ENCODE measurements around the gene PLA2G3. TPM values are rescaled to one million over a fixed set of nuclear protein-coding genes. Genes with fewer than 3 reads are reported as not detected.

Gene PLA2G3
- total RNA-seq, 3 donors from 2014 or later (not counting 1 experiment from before 2014, with no cell fraction given), result not detected

DNA sequence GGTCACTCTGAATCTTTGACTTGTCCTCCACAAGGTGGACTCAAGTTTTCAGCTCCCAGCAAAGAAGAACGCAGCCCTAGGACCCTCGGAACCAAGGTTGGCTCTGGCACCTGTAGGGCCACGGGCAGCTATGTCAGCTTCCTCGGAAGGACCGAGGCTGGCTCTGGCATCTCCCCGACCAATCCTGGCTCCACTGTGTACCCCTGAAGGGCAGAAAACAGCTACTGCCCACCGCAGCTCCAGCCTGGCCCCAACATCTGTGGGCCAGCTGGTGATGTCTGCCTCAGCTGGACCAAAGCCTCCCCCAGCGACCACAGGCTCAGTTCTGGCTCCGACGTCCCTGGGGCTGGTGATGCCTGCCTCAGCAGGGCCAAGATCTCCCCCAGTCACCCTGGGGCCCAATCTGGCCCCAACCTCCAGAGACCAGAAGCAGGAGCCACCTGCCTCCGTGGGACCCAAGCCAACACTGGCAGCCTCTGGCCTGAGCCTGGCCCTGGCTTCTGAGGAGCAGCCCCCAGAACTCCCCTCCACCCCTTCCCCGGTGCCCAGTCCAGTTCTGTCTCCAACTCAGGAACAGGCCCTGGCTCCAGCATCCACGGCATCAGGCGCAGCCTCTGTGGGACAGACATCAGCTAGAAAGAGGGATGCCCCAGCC is 15.4 kb downstream of the PLA2G3 start:
- Mint-ChIP-seq H3K27me3 (ENCODE audit: low read depth in 2 of 2) (no peaks in the 10 kb centered on the region), H3K9me3 (no peaks in the 10 kb centered on the region), H3K27ac (no peak overlapping the region), H3K4me1 (no peaks in the 10 kb centered on the region), H3K4me3 (no peak overlapping the region), H3K36me3 (no peaks in the 10 kb centered on the region)
- intact Hi-C loops (cut with micrococcal nuclease), result no loop called here
- DNase-seq (no peak), ATAC-seq (no peak)
- Histone ChIP-seq H3K4me1 (ENCODE audit: control insufficient read depth, insufficient read depth, low read length) (no peaks in the 10 kb centered on the region), H3K9me3 (ENCODE audit: control insufficient read depth, insufficient read depth, low read length) (no peaks in the 10 kb centered on the region), H3K27me3 (ENCODE audit: control insufficient read depth, insufficient read depth, low read length) (no peaks in the 10 kb centered on the region), H3K27ac (ENCODE audit: low read length) (no peak overlapping the region), H3K36me3 (ENCODE audit: control insufficient read depth, insufficient read depth, low read length) (no peaks in the 10 kb centered on the region), H3K4me3 (ENCODE audit: low read length) (no peak overlapping the region)
- TF ChIP-seq CTCF (IDR thresholded peaks at IDR 0.05), result no peak
- 87% methylated on average over 14 of the region's 14 CpGs for WGBS (ENCODE audit: insufficient coverage)

DNA sequence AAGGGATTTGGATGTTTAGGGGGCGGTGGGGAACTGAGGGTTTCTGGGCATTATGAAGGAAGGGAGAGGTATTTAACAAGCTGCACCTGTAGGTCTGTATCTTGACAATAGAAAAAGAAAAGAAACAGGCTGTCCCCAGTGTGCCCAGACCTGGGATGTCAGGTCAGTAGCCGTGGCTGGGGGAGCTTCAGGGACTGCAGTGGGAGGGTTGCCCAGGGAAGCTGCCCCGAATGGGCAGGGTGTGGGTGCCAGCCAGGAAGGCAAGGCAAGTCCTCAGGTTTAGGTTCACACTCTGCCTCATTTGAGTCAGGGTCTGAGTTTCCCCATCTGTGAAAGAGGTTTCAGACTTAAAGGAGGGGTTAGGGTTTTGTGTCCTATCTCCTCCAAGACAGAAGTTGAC is 16.0 kb downstream of the PLA2G3 start:
- no peak overlapping the region for H3K27ac ChIP-seq (ENCODE audit: low read length)
- H3K4me3 Mint-ChIP-seq, result no peak overlapping the region
- DNase-seq (no peak), ATAC-seq (no peak)
- TF ChIP-seq CTCF (IDR thresholded peaks at IDR 0.05), result no peak
- no peaks in the 10 kb centered on the region for H3K4me1 Mint-ChIP-seq
- no peaks in the 10 kb centered on the region for H3K9me3 Mint-ChIP-seq
- no peak overlapping the region for H3K4me3 ChIP-seq (ENCODE audit: low read length)
- no peaks in the 10 kb centered on the region for H3K27me3 ChIP-seq (ENCODE audit: control insufficient read depth, insufficient read depth, low read length)
- no peaks in the 10 kb centered on the region for H3K27me3 Mint-ChIP-seq (ENCODE audit: low read depth in 2 of 2)
- intact Hi-C loops (cut with micrococcal nuclease), result no loop called here
- WGBS (ENCODE audit: insufficient coverage), result 81% methylated on average over 3 of the region's 3 CpGs
- no peaks in the 10 kb centered on the region for H3K36me3 ChIP-seq (ENCODE audit: control insufficient read depth, insufficient read depth, low read length)
- no peaks in the 10 kb centered on the region for H3K4me1 ChIP-seq (ENCODE audit: control insufficient read depth, insufficient read depth, low read length)
- no peaks in the 10 kb centered on the region for H3K36me3 Mint-ChIP-seq
- H3K27ac Mint-ChIP-seq, result no peak overlapping the region
- no peaks in the 10 kb centered on the region for H3K9me3 ChIP-seq (ENCODE audit: control insufficient read depth, insufficient read depth, low read length)

GRCh38 chr22:31123292-31123602 is 17.1 kb downstream of the PLA2G3 start:
- 91% methylated on average over 4 of the region's 4 CpGs for WGBS (ENCODE audit: insufficient coverage)
- no peak overlapping the region for H3K27ac ChIP-seq (ENCODE audit: low read length)

More at GRCh38 chr22:31123292-31123602, 17.1 kb downstream of the PLA2G3 start:
- ATAC-seq, result no peak
- no peak overlapping the region for H3K27ac Mint-ChIP-seq
- H3K4me3 Mint-ChIP-seq, result no peak overlapping the region
- no peaks in the 10 kb centered on the region for H3K4me1 ChIP-seq (ENCODE audit: control insufficient read depth, insufficient read depth, low read length)
- no peaks in the 10 kb centered on the region for H3K9me3 Mint-ChIP-seq
- no peaks in the 10 kb centered on the region for H3K27me3 Mint-ChIP-seq (ENCODE audit: low read depth in 2 of 2)
- no peak for DNase-seq
- intact Hi-C loops (cut with micrococcal nuclease), result no loop called here
- no peak for TF ChIP-seq CTCF (IDR thresholded peaks at IDR 0.05)
- H3K27me3 ChIP-seq (ENCODE audit: control insufficient read depth, insufficient read depth, low read length), result no peaks in the 10 kb centered on the region
- no peaks in the 10 kb centered on the region for H3K4me1 Mint-ChIP-seq
- H3K9me3 ChIP-seq (ENCODE audit: control insufficient read depth, insufficient read depth, low read length), result no peaks in the 10 kb centered on the region
- H3K36me3 ChIP-seq (ENCODE audit: control insufficient read depth, insufficient read depth, low read length), result no peaks in the 10 kb centered on the region
- H3K36me3 Mint-ChIP-seq, result no peaks in the 10 kb centered on the region
- no peak overlapping the region for H3K4me3 ChIP-seq (ENCODE audit: low read length)

Measured in natural killer cell (primary cell).